LoVo (cell line): Measurements from ENCODE around the gene NKTR.

Source experiments
- DNase-seq: peaks from one replicate; pipeline ENCODE4 v3.0.0-alpha.2; 2016; ENCODE audit warnings: low spot score

The NKTR gene

DNA sequence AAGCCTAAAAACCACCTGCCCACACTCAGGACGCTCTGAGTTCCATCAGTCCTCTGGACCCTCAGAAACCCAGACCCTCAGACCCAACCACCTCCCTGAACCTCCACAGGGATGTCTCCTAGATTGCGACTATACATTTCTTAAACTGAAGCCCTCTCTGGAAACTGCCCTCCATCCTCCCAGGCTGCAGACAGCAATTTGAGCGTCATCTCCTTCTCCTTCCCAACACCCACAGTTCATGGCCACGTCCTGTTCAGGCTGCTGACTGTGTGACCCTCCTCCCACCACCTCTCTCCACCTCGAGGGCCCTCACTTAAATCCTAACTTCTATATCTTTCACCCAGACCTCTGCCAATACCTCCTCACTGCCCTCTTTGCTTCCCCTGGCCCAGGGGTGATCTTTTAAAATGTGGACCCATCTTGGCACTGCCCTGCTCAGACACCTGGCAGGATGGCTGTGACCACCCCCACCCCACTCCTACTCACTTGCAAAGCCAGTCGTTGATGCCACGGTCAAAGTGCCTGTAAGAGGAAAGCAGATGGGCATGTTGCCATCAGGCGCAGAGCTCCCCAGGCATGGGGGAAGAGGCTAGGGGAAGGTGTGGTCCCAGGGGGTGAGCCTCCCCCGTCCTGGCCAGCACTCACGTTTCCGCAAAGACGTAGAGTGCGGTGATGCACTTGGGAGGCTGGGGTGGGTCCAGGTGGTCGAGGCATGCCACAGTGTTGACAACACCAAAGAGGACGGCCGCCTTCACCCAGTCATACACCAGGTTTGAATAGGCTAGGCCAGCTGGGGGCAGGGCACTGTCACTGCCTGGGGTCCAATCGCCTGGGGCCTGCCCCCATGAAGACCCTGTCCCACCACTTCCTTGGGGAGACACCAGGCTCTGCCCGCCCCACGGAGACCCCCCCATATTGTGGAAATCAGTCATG lies 96.1 kb downstream of the NKTR start:
- no peak for DNase-seq

GRCh38 chr3:42697289-42698051 lies 97.0 kb downstream of the NKTR start:
- DNase-seq = no peak
